Activated T-helper 1 cell treated with anti-CD3 and anti-CD28 coated beads, Interleukin-12 subunit alpha, Interleukin-12 subunit beta, Interleukin-2, Interleukin-4 antibody, amounts not matched to agents 30 ng/mL and 10 ng/mL and 1 ng/mL, durations not matched to agents 14 hours and 24 hours and 36 hours (primary cell): ENCODE results near the gene AK9. TPM values are rescaled to one million over a fixed set of nuclear protein-coding genes. Genes with fewer than 3 reads are reported as not detected.

ENCODE experiments used
- DNase-seq: peaks from one replicate; pipeline ENCODE4 v3.0.0; 2021; ENCODE audit warnings: low spot score
- H3K27ac Mint-ChIP-seq: one replicate; pipeline ENCODE4 v1.8.0; 2021; ENCODE audit warnings: mild to moderate bottlenecking, mixed read lengths
- H3K27me3 Mint-ChIP-seq: one replicate; pipeline ENCODE4 v1.8.0; 2022; ENCODE audit warnings: mild to moderate bottlenecking, moderate library complexity, mixed read lengths; ENCODE audit not compliant: insufficient read depth
- H3K36me3 Mint-ChIP-seq: one replicate; pipeline ENCODE4 v1.8.0; 2021; ENCODE audit warnings: low read depth, mixed read lengths
- H3K4me1 Mint-ChIP-seq: one replicate; pipeline ENCODE4 v1.8.0; 2021; ENCODE audit warnings: low read depth, mixed read lengths
- H3K4me3 Mint-ChIP-seq: one replicate; pipeline ENCODE4 v1.8.0; 2021; ENCODE audit warnings: mild to moderate bottlenecking, moderate library complexity, mixed read lengths
- H3K9me3 Mint-ChIP-seq: one replicate; pipeline ENCODE4 v1.8.0; 2021; ENCODE audit warnings: mixed read lengths
- intact Hi-C: fragments of 100-400 bp; cut with micrococcal nuclease; formaldehyde crosslinking; loops from one replicate; pipeline ENCODE4 v1.15.1; 2024
- total RNA-seq: library from RNA; stranded (reverse); gene quantifications from 2 replicates; pipeline ENCODE4 v1.2.3, GENCODE V29; 2022

AK9 gene
- total RNA-seq, 1 donor from 2014 or later, result 2.8 TPM

GRCh38 chr6:109496036-109496772 lies 194.8 kb downstream of the AK9 start:
- peaks cover 5% of the 10 kb centered on the region for H3K27me3 Mint-ChIP-seq
- H3K27ac Mint-ChIP-seq, result no peak overlapping the region
- intact Hi-C loops, result no loop called here
- DNase-seq, result no peak
- H3K4me1 Mint-ChIP-seq, result peaks cover 37% of the 10 kb centered on the region
- no peaks in the 10 kb centered on the region for H3K9me3 Mint-ChIP-seq
- H3K4me3 Mint-ChIP-seq, result no peak overlapping the region
- H3K36me3 Mint-ChIP-seq, result no peaks in the 10 kb centered on the region

GRCh38 chr6:109493865-109494264 lies 197.1 kb downstream of the AK9 start:
- no peak overlapping the region for H3K4me3 Mint-ChIP-seq
- no peak overlapping the region for H3K27ac Mint-ChIP-seq
- no peak for DNase-seq
- no peaks in the 10 kb centered on the region for H3K9me3 Mint-ChIP-seq
- intact Hi-C loops, result no loop called here
- no peaks in the 10 kb centered on the region for H3K36me3 Mint-ChIP-seq
- peaks cover 5% of the 10 kb centered on the region for H3K27me3 Mint-ChIP-seq
- peaks cover 45% of the 10 kb centered on the region for H3K4me1 Mint-ChIP-seq

GRCh38 chr6:109491207-109491938 lies 199.6 kb downstream of the AK9 start:
- H3K4me1 Mint-ChIP-seq, result peaks cover 36% of the 10 kb centered on the region
- intact Hi-C loops, result no loop called here
- peak overlapping the region; percentile 57 for H3K4me3 Mint-ChIP-seq
- no peaks in the 10 kb centered on the region for H3K36me3 Mint-ChIP-seq
- H3K27me3 Mint-ChIP-seq, result peaks cover 5% of the 10 kb centered on the region
- DNase-seq, result peak; percentile 29
- H3K9me3 Mint-ChIP-seq, result no peaks in the 10 kb centered on the region
- H3K27ac Mint-ChIP-seq, result peak overlapping the region; percentile 75

GRCh38 chr6:109490713-109491112 lies 200.3 kb downstream of the AK9 start:
- H3K27me3 Mint-ChIP-seq, result peaks cover 5% of the 10 kb centered on the region
- intact Hi-C loops, result no loop called here
- peak overlapping the region; percentile 75 for H3K27ac Mint-ChIP-seq
- no peak for DNase-seq
- peak overlapping the region; percentile 47 for H3K4me3 Mint-ChIP-seq
- H3K36me3 Mint-ChIP-seq, result no peaks in the 10 kb centered on the region
- no peaks in the 10 kb centered on the region for H3K9me3 Mint-ChIP-seq
- H3K4me1 Mint-ChIP-seq, result peaks cover 29% of the 10 kb centered on the region

- Mint-ChIP-seq H3K4me3 (no peak overlapping the region), H3K27me3 (peaks cover 1% of the 10 kb centered on the region), H3K9me3 (no peaks in the 10 kb centered on the region), H3K4me1 (peaks cover 27% of the 10 kb centered on the region), H3K27ac (no peak overlapping the region), H3K36me3 (no peaks in the 10 kb centered on the region)
- no peak for DNase-seq
- intact Hi-C loops, result no loop called here
These were observed 203.0 kb downstream of the AK9 start for GRCh38 chr6:109488001-109488400.

GRCh38 chr6:109486068-109486467 lies 204.9 kb downstream of the AK9 start:
- Mint-ChIP-seq H3K36me3 (peaks cover 10% of the 10 kb centered on the region), H3K4me3 (no peak overlapping the region), H3K27ac (no peak overlapping the region), H3K4me1 (peaks cover 27% of the 10 kb centered on the region), H3K9me3 (no peaks in the 10 kb centered on the region), H3K27me3 (peaks cover 1% of the 10 kb centered on the region)
- intact Hi-C loops, result no loop called here
- DNase-seq, result no peak

GRCh38 chr6:109485266-109485935 lies 205.6 kb downstream of the AK9 start:
- intact Hi-C loops, result no loop called here
- no peaks in the 10 kb centered on the region for H3K9me3 Mint-ChIP-seq
- no peak overlapping the region for H3K27ac Mint-ChIP-seq
- peaks cover 16% of the 10 kb centered on the region for H3K36me3 Mint-ChIP-seq
- DNase-seq, result no peak
- H3K4me3 Mint-ChIP-seq, result no peak overlapping the region
- H3K27me3 Mint-ChIP-seq, result peaks cover 1% of the 10 kb centered on the region
- peaks cover 27% of the 10 kb centered on the region for H3K4me1 Mint-ChIP-seq

GRCh38 chr6:109484122-109484521 lies 206.9 kb downstream of the AK9 start:
- peaks cover 1% of the 10 kb centered on the region for H3K27me3 Mint-ChIP-seq
- peaks cover 24% of the 10 kb centered on the region for H3K36me3 Mint-ChIP-seq
- peak overlapping the region; percentile 53 for H3K4me3 Mint-ChIP-seq
- H3K4me1 Mint-ChIP-seq, result peaks cover 37% of the 10 kb centered on the region
- DNase-seq, result no peak
- intact Hi-C loops, result loop anchor here (5.0 kb wide), 4 partner anchors 33 to 1662 kb away; partner anchors contain the start of genes SCML4 and SEC63
- H3K9me3 Mint-ChIP-seq, result no peaks in the 10 kb centered on the region
- no peak overlapping the region for H3K27ac Mint-ChIP-seq

- Mint-ChIP-seq H3K27ac (peak overlapping the region; percentile 16), H3K4me3 (peak overlapping the region; percentile 53), H3K27me3 (peaks cover 1% of the 10 kb centered on the region), H3K36me3 (peaks cover 28% of the 10 kb centered on the region), H3K4me1 (peaks cover 41% of the 10 kb centered on the region), H3K9me3 (no peaks in the 10 kb centered on the region)
- DNase-seq, result no peak
- intact Hi-C loops, result loop anchor here (1.0 to 5.0 kb wide), 12 partner anchors 28 to 1661 kb away; partner anchors contain the start of genes AK9, CDC40, CEP57L1 and FIG4
These were observed 207.3 kb downstream of the AK9 start for GRCh38 chr6:109483735-109484057.

- Mint-ChIP-seq H3K4me1 (peaks cover 47% of the 10 kb centered on the region), H3K27me3 (peaks cover 1% of the 10 kb centered on the region), H3K4me3 (peak within 1 kb of the TSS; percentile 98), H3K9me3 (no peaks in the 10 kb centered on the region), H3K36me3 (peaks cover 33% of the 10 kb centered on the region), H3K27ac (peak within 1 kb of the TSS; percentile 92)
- intact Hi-C loops, result loop anchor here (1.0 to 5.0 kb wide), 12 partner anchors 28 to 1661 kb away; partner anchors contain the start of genes AK9, CDC40, CEP57L1 and FIG4
- DNase-seq, result peak; percentile 87
These were observed 207.9 kb downstream of the AK9 start, which contains the start of gene ZBTB24 for GRCh38 chr6:109482905-109483734. Gene ZBTB24 (minus strand): TSS chr6:109483219. CDS start chr6:109482026, 1,193 bp downstream.

- H3K36me3 Mint-ChIP-seq, result peaks cover 47% of the 10 kb centered on the region
- H3K4me3 Mint-ChIP-seq, result peak overlapping the region; percentile 98
- no peaks in the 10 kb centered on the region for H3K27me3 Mint-ChIP-seq
- DNase-seq, result no peak
- peaks cover 65% of the 10 kb centered on the region for H3K4me1 Mint-ChIP-seq
- intact Hi-C loops, result loop anchor here (5.0 kb wide), 4 partner anchors 36 to 1659 kb away; partner anchors contain the start of genes SCML4 and SEC63
- H3K27ac Mint-ChIP-seq, result peak overlapping the region; percentile 59
- H3K9me3 Mint-ChIP-seq, result no peaks in the 10 kb centered on the region
These were observed 210.0 kb downstream of the AK9 start for GRCh38 chr6:109480993-109481480.
